ENCODE results near the gene PODXL2.

Gene PODXL2

GRCh38 chr3:127720985-127721935 is 92.3 kb downstream of the PODXL2 start:
- peaks cover 45% of the 10 kb centered on the region for H3K36me3 ChIP-seq (ENCODE audit: control insufficient read depth, insufficient read depth, low read length)
- no peak for DNase-seq (ENCODE audit: extremely low read depth, insufficient read length)

GRCh38 chr3:127722091-127722784 is 93.3 kb downstream of the PODXL2 start:
- H3K27me3 ChIP-seq (replicated peaks; ENCODE audit: control insufficient read depth, insufficient read depth, low read length), result no peaks in the 10 kb centered on the region
- H3K4me3 ChIP-seq (replicated peaks; ENCODE audit: low read depth, low read length), result no peak overlapping the region
- peaks cover 39% of the 10 kb centered on the region for H3K36me3 ChIP-seq (ENCODE audit: control insufficient read depth, insufficient read depth, low read length)
- no peak for TF ChIP-seq CTCF (IDR thresholded peaks at IDR 0.05; ENCODE audit: insufficient read depth, low read length, poor library complexity, severe bottlenecking)
- no peak for DNase-seq (ENCODE audit: extremely low read depth, insufficient read length)

More at GRCh38 chr3:127720985-127721935, 92.3 kb downstream of the PODXL2 start:
- H3K27me3 ChIP-seq (replicated peaks; ENCODE audit: control insufficient read depth, insufficient read depth, low read length), result no peaks in the 10 kb centered on the region
- no peak for TF ChIP-seq CTCF (IDR thresholded peaks at IDR 0.05; ENCODE audit: insufficient read depth, low read length, poor library complexity, severe bottlenecking)
- H3K4me3 ChIP-seq (replicated peaks; ENCODE audit: low read depth, low read length), result no peak overlapping the region
